Neural progenitor cell (in vitro differentiated cells): ENCODE results near the gene ME1.

Experiments
- CTCF ChIP-seq: fragments of 200-600 bp; sonication (generic); IDR thresholded peaks from 2 replicates; pipeline ENCODE4 v1.5.1; 2017; ENCODE audit warnings: antibody characterized with exemption, mild to moderate bottlenecking
- EZH2 ChIP-seq: fragments of 200-600 bp; sonication (generic); IDR thresholded peaks from 2 replicates; pipeline ENCODE4 v1.6.1; 2017; ENCODE audit warnings: antibody characterized with exemption, mild to moderate bottlenecking, moderate library complexity

DNA sequence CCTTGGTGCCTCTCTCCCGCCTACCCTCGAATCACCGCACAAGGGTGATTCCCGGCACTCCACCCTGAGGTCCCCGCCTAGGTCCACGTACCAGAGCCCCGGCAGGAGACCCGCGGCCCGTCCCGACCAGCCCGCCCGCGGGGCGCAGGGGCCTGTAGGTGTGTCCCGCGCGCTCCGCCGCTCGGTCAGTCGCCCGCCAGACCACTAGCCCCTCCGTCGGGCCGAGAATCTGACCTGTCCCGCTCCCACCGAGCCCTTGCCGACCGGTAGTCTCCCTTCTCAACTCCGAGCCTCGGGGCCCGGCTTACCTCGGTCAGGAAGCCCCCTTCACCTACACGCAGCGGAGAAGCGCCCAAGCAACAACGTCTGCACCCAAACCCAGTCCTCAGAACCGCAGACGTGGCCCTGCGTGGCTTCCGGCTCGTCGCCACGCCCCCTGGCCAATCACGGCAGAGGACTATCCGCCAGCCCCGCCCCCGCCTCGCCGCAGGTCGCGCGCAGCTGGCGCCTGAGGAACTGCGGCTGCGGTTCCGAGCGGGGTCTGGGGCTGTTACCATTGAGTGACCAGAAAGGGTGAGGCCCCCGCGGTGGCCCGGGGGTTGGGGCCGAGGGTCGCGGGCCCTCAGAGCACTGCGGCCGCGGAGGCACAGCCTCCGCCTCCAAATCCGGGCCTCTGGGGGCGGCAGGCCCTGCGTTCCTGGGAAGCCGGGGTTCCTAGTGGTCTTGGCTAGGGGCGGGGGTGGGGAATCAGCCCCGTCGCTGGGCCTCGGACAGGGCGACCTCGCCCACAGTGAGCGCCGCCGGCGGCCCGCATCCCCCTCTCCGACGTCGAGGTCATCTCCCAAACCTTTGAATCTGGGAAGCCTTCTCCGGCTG, 237.7 kb downstream of the ME1 start, which contains the start of the genes PGM3 and RWDD2A:
- TF ChIP-seq CTCF (no peak), EZH2 (no peak)
